GM08714 (cell line): ENCODE results near the gene SLCO4A1.

Experiments used
- H3K4me3 ChIP-seq: fragments of 200-500 bp; sonication (Bioruptor generic); 2 replicates; pipeline ENCODE4 v1.5.1; 2014; ENCODE audit warnings: mild to moderate bottlenecking, low read length, inconsistent platforms
- ZNF274 ChIP-seq: IDR thresholded peaks from 2 replicates; pipeline ENCODE4 v1.6.1; 2012; ENCODE audit warnings: mild to moderate bottlenecking, low read depth, low read length

Gene SLCO4A1

DNA sequence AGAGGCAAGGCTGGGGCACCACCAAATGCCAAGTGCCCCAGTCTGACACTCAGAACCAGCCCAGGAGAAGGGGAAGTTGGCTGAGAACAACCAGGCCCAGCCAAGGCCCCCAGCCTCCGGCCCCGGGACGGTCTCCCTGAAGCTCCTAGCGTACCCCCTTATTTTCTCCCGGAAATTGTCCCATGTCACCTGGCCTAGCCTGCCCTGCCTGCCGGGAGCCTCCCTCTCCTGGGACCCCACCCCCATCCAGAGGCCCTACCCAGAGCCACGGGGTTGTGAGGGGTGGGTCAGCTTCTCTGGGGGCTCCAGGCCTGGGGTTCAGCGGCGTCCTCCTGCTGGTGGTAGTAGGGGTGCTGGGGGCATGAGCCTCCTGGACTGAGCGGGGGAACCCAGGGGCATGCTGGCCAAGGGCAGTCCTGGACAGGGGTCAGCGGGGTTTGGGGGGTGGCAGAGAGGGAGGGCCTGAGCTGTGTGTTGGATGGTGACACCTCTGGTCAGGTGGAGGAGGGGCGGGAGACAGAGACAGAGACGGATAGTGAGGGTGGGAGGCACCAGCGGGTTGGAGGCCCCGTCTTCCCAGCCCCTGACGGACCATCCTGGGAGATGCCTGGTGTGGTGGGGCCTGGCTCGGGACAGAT is 7.9 kb upstream of the SLCO4A1 start:
- no peak overlapping the region for H3K4me3 ChIP-seq
- no peak for TF ChIP-seq ZNF274

DNA sequence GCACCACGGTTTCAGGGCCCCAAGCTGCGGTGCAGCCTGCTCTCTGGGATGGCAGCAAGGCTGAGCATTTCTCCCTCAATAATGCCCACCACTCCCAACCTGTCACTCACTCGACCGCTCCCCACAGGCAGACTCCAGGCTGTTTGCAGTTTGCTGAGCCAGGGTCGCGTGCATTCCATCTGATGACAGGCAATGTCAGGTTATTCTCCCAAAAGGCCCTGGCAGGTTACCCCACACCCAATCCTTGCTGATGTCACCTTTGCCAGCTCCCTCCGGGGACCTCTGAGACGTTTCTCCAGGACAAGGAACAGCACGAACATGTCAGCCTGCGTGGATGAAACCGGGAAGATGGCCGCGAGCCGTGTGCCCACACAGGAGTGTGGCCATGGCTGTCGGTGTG is 7.1 kb upstream of the SLCO4A1 start:
- TF ChIP-seq ZNF274, result no peak
- no peak overlapping the region for H3K4me3 ChIP-seq

DNA sequence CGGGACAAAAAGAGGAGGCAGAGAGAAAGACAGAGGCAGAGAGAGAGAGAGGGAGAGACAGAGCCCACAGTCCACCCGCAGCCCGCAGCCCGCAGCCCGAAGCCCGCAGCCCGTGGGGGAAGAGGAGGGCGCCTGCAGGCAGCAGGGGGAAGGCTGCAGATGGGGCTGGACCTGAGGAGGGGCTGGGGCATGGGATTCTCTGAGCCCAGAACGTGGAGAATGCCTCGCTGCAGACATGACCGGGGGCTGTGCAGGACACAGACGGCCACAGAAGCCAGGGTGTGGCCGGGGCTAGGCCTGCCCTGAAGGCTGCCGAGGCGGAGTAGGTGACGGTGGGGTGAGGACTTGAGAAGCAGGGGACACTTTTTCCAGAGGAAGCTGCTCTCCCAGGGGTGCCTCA is 6.5 kb upstream of the SLCO4A1 start:
- H3K4me3 ChIP-seq, result no peak overlapping the region
- no peak for TF ChIP-seq ZNF274

DNA sequence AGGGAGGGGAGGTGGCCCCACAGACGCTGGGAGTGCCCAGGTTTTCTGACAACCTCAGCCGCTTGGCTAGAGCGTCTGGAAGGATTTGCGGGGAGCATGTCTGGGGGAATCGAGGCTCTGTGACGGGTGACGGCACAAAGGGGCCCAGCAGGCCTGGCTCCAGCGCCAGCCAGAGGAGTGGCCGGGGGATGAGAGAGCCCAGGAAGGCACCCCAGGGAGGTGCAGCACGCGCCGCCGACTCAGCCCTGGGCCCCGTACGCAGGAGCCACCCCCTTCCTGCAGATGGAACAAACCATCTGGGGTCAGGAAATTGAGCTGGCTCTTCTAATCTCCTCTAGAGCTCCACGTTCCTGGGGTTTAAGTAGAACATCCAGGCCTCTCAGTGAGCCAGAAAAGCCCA is 5.9 kb upstream of the SLCO4A1 start:
- H3K4me3 ChIP-seq, result no peak overlapping the region
- no peak for TF ChIP-seq ZNF274

GRCh38 chr20:62637110-62637509 is 5.2 kb upstream of the SLCO4A1 start:
- no peak for TF ChIP-seq ZNF274
- no peak overlapping the region for H3K4me3 ChIP-seq

DNA sequence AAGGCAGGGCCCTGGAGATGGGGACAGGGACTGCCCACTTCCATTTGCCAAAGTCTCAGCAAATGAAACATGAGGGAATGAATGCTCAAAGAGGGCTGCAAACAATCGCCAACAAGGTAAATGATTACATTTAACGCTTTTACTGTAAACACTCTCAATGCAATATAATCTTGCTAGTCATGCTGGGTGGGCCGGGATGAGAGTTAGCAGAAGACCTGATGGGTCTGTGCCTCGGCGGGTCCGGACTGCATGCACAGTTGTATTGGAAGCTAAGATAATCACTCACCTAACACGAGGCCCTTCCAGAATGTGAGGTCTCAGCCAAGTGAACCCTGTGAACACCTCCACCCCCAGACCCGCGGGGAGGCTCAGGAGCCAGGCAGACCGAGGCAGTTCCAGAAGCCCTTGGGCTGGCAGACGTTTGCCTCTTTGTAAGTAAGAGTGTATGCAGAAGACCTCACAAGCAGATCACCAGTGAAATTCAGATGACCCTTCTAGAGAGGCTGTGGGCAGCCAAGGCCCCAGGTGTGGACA is 4.7 kb upstream of the SLCO4A1 start:
- TF ChIP-seq ZNF274, result no peak
- H3K4me3 ChIP-seq, result no peak overlapping the region

DNA sequence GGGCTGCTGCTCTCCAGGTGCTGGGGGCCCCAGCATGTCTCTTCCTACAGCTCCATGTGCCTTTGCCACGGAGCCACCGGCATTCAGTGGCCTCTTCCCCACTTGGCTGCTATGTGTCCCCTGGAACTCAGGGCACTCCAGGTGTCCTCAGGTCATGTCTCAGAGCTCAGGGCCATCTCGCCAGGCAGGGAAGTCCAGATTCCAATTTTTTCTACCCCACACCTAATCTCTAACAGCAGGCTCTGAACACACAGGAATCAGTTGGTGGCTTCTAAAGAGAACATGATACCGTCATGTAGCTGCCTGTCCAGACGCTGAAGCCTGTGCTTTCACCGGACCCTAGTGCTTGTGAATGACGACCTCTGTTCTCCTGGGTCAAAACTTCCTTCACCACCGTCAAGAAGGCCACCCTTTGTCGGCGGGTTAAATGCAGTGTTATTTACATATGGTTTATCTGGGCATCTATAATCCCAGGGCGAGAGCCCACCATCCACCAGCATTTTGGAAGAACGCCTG is 4.2 kb upstream of the SLCO4A1 start:
- TF ChIP-seq ZNF274, result no peak

GRCh38 chr20:62638679-62639406 is 3.5 kb upstream of the SLCO4A1 start:
- TF ChIP-seq ZNF274, result no peak
- no peak overlapping the region for H3K4me3 ChIP-seq

More for the DNA sequence above, 4.2 kb upstream of the SLCO4A1 start:
- H3K4me3 ChIP-seq, result no peak overlapping the region

- H3K4me3 ChIP-seq, result no peak overlapping the region
- TF ChIP-seq ZNF274, result no peak
Observed at GRCh38 chr20:62639765-62640164, 2.5 kb upstream of the SLCO4A1 start.

- H3K4me3 ChIP-seq, result no peak overlapping the region
- TF ChIP-seq ZNF274, result no peak
Observed at GRCh38 chr20:62640870-62641269, 1.4 kb upstream of the SLCO4A1 start.

- no peak for TF ChIP-seq ZNF274
- peak overlapping the region; percentile 84; the same call in 1 of the 2 replicates for H3K4me3 ChIP-seq
Observed at GRCh38 chr20:62641321-62642050, 817 bp upstream of the SLCO4A1 start.

DNA sequence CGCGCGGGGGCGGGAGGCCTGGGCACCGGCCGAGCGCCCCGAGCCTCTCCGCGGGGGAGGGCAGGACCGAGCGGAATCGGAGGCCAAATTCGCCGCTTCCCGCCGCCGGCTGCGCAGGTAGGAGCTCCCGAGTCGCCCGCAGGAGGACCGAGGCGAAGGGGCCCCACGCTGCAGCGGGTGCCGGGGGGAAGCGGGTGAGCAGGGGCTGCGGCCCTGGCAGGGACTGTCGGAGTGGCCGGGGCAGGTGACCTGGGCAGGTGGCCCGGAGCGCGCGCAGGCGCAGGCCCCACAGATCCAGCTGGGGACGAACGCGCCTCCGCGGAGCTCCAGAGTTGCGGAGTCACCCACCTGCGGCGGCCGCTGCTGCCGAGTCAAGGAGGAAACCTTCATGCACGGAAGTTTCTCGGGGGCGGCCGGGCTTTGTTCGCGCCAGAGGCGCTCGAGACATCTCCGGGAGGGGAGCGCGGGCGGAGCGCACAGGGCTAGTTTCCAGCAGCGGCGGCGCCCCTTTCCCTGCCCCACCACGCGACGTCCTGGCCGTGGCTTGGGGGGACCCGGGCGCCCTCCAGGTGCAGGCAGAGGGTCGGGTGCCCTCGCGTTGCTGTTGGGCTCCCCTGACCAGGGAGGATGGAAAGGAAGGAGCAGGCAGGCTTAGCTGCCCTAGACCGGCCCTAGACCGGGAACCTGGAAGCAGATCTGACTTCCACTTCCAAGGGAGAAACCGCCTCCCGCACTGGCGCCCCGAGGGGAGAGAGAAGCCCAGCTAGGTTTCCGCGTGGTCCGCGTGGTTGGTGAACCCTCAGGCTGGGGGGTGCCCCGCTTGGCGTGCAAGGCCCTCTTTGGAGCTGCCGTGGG is 590 bp downstream of the SLCO4A1 start:
- H3K4me3 ChIP-seq, result peak overlapping the region; percentile 84; the same call in 1 of the 2 replicates
- TF ChIP-seq ZNF274, result no peak

- peak overlapping the region; percentile 84; the same call in 1 of the 2 replicates for H3K4me3 ChIP-seq
- no peak for TF ChIP-seq ZNF274
Observed at GRCh38 chr20:62643521-62644043, 1.3 kb downstream of the SLCO4A1 start.
